OCI-LY7 (cell line): ENCODE results near the gene HERC3. TPM values are rescaled to one million over a fixed set of nuclear protein-coding genes. Genes with fewer than 3 reads are reported as not detected.

Experiments
- BruUV-seq: library from RNA; stranded (reverse); fragments of 400-500 nt; replicated peaks from 2 replicates; lab custom pipeline; 2021; lab: Mats Ljungman, UMichigan
- CTCF ChIA-PET: fragments of 300-600 bp; sonication (Branson Sonifier 250); formaldehyde crosslinking; loops from one replicate; lab custom pipeline; 2022; ENCODE audit warnings: antibody characterized with exemption; ENCODE audit not compliant: unreplicated experiment; lab: Charles Lee
- POLR2A ChIA-PET: fragments of 300-600 bp; sonication (Branson Sonifier 250); formaldehyde crosslinking; loops from one replicate; lab custom pipeline; 2022; ENCODE audit warnings: antibody characterized with exemption; lab: Charles Lee
- DNase-seq: peaks from one replicate; pipeline ENCODE4 v3.0.0-alpha.2; 2015; ENCODE audit warnings: low spot score
- H2AFZ ChIP-seq: fragments of 200-600 bp; sonication (generic), shearing (Covaris generic); 2 replicates; pipeline ENCODE4 v1.6.1; 2014; ENCODE audit warnings: mild to moderate bottlenecking, antibody characterized with exemption, low read length, moderate library complexity
- H3K27ac ChIP-seq: fragments of 200-600 bp; sonication (generic); 2 replicates; pipeline ENCODE4 v1.5.1; 2014; ENCODE audit warnings: mixed run types, low read depth, mild to moderate bottlenecking, moderate library complexity, low read length, inconsistent platforms; ENCODE audit not compliant: poor library complexity, severe bottlenecking
- H3K36me3 ChIP-seq: fragments of 200-600 bp; sonication (generic); 2 replicates; pipeline ENCODE4 v1.6.1; 2014; ENCODE audit warnings: mild to moderate bottlenecking, antibody characterized with exemption, low read length, moderate library complexity, mixed read lengths; ENCODE audit not compliant: insufficient read depth
- H3K4me1 ChIP-seq: fragments of 200-600 bp; sonication (generic); 2 replicates; pipeline ENCODE4 v1.5.1; 2014; ENCODE audit warnings: mild to moderate bottlenecking, low read length; ENCODE audit not compliant: insufficient read depth, poor library complexity, severe bottlenecking
- H3K4me2 ChIP-seq: fragments of 200-600 bp; sonication (generic); 2 replicates; pipeline ENCODE4 v1.6.1; 2014; ENCODE audit warnings: mild to moderate bottlenecking, low read length
- H3K4me3 ChIP-seq: fragments of 200-600 bp; sonication (generic); 2 replicates; pipeline ENCODE4 v1.5.1; 2014; ENCODE audit warnings: mild to moderate bottlenecking, low read depth, low read length; ENCODE audit not compliant: poor library complexity, severe bottlenecking
- H3K79me2 ChIP-seq: fragments of 200-600 bp; sonication (generic); 2 replicates; pipeline ENCODE4 v1.6.1; 2016; ENCODE audit warnings: low read depth, mild to moderate bottlenecking, low read length, moderate library complexity, mixed read lengths; ENCODE audit not compliant: insufficient read depth
- H3K9me2 ChIP-seq: fragments of 200-600 bp; sonication (generic); 2 replicates; pipeline ENCODE4 v1.6.1; 2016; ENCODE audit warnings: mild to moderate bottlenecking, low read length, mixed read lengths; ENCODE audit not compliant: insufficient read depth
- H3K9me3 ChIP-seq: fragments of 200-600 bp; sonication (generic); 2 replicates; pipeline ENCODE4 v1.6.1; 2014; ENCODE audit warnings: mild to moderate bottlenecking, mixed run types, low read length, mixed read lengths
- H4K20me1 ChIP-seq: fragments of 200-600 bp; sonication (generic); 2 replicates; pipeline ENCODE4 v1.6.1; 2014; ENCODE audit warnings: mild to moderate bottlenecking, antibody characterized with exemption, low read length, moderate library complexity, mixed read lengths; ENCODE audit not compliant: insufficient read depth
- EZH2phosphoT487 ChIP-seq: fragments of 200-600 bp; sonication (generic); IDR thresholded peaks from 2 replicates; pipeline ENCODE4 v1.6.1; 2018; ENCODE audit warnings: low read depth, borderline replicate concordance, mild to moderate bottlenecking, mixed run types, antibody characterized with exemption, low read length, moderate library complexity, mixed read lengths
- intact Hi-C: fragments of 100-400 bp; cut with micrococcal nuclease; formaldehyde crosslinking; loops from one replicate; pipeline ENCODE4 v1.10.0; 2022; ENCODE audit not compliant: unreplicated experiment
- total RNA-seq, 2 experiments: library from RNA; depleted of rRNA in 1 of 2; stranded (reverse); fragments of >200 nt in 1 of 2; shearing (Covaris generic) in 1 of 2; gene quantifications; 2 replicates each; pipeline ENCODE4 v1.2.3, GENCODE V29; 2014 to 2022
- TF ChIP-seq, protein P1 (sequence below): fragments of 200-600 bp; sonication (generic); conservative IDR thresholded peaks from 2 replicates; pipeline ENCODE4 v1.5.1; 2014; ENCODE audit warnings: mild to moderate bottlenecking, antibody characterized with exemption, low read length, moderate library complexity, mixed read lengths

HERC3 gene
- total RNA-seq, 2 experiments from 2014 or later: 9.2 to 22.9 TPM

DNA sequence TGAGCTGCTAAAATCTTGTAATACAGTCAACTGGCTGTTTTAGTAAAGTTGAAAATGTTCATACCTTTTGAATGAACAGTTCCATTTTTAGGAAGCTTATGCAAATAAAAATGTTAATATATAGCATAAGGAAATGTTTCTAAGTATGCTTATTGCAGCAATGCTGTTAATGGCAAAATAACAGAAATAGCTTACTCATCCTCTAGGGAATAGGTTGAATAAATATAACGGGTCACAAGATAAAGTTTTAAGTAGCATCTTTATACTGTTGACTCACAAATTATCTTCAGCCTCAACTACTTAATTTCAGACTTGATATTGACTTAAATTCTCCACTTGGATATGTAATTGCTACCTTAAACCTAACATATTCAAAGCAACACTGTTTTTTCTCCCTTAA is 27.7 kb downstream of the HERC3 start:
- Histone ChIP-seq H3K27ac (no peak overlapping the region), H3K4me2 (no peak overlapping the region), H3K9me3 (no peaks in the 10 kb centered on the region), H3K4me3 (no peak overlapping the region), H2AFZ (no peak overlapping the region), H3K79me2 (no peaks in the 10 kb centered on the region), H3K4me1 (peaks cover 8% of the 10 kb centered on the region), H3K36me3 (no peaks in the 10 kb centered on the region), H3K9me2 (no peaks in the 10 kb centered on the region), H4K20me1 (no peaks in the 10 kb centered on the region)
- no peak for DNase-seq
- intact Hi-C loops: no loop called here
- no peak for TF ChIP-seq EZH2phosphoT487
- TF ChIP-seq, protein P1, sequence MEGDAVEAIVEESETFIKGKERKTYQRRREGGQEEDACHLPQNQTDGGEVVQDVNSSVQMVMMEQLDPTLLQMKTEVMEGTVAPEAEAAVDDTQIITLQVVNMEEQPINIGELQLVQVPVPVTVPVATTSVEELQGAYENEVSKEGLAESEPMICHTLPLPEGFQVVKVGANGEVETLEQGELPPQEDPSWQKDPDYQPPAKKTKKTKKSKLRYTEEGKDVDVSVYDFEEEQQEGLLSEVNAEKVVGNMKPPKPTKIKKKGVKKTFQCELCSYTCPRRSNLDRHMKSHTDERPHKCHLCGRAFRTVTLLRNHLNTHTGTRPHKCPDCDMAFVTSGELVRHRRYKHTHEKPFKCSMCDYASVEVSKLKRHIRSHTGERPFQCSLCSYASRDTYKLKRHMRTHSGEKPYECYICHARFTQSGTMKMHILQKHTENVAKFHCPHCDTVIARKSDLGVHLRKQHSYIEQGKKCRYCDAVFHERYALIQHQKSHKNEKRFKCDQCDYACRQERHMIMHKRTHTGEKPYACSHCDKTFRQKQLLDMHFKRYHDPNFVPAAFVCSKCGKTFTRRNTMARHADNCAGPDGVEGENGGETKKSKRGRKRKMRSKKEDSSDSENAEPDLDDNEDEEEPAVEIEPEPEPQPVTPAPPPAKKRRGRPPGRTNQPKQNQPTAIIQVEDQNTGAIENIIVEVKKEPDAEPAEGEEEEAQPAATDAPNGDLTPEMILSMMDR: no peak
- no TSS peak for BruUV-seq
- ChIA-PET POLR2A (interaction anchor here (0.5 kb wide), 1 partner anchor 89 kb away, joined by 3 read pairs; no protein-coding TSS in a partner anchor), CTCF (no interaction called here)

DNA sequence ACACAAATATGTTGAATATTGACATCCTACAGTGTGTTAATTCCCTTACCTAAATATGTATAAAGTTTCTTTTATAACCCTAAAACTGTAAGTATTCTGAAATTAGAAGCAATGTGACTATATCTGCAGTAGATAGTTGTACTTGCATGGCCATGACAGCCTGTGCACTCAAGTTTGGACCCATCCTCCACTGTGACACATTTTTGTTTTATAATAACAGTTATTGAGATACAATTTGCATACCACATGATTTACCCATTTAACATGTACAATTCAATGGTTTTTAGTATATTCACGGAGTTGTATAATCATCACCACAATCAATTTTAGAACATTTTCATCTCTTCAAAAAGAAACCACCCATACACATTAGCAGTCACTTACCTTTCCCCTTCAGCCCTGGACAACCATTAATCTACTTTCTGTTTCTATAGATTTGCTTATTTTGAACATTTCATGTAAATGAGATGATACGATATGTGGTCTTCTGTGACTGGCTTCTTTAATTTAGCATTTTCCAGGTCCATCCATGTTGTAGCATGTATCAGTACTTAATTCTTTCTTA is 29.6 kb downstream of the HERC3 start:
- POLR2A ChIA-PET: no interaction called here
- H3K4me1 ChIP-seq: peaks cover 8% of the 10 kb centered on the region
- no peaks in the 10 kb centered on the region for H3K9me3 ChIP-seq
- intact Hi-C loops: no loop called here
- no peaks in the 10 kb centered on the region for H3K9me2 ChIP-seq
- no peak overlapping the region for H3K27ac ChIP-seq
- H3K4me3 ChIP-seq: no peak overlapping the region
- H3K4me2 ChIP-seq: no peak overlapping the region
- H3K79me2 ChIP-seq: no peaks in the 10 kb centered on the region
- no peaks in the 10 kb centered on the region for H3K36me3 ChIP-seq
- H4K20me1 ChIP-seq: no peaks in the 10 kb centered on the region
- no peak overlapping the region for H2AFZ ChIP-seq
- TF ChIP-seq, protein P1: no peak
- no peak for TF ChIP-seq EZH2phosphoT487
- DNase-seq: no peak
- CTCF ChIA-PET: no interaction called here
- no TSS peak for BruUV-seq

- Histone ChIP-seq H3K79me2 (no peaks in the 10 kb centered on the region), H3K4me2 (no peak overlapping the region), H3K4me3 (no peak overlapping the region), H3K9me2 (no peaks in the 10 kb centered on the region), H3K9me3 (no peaks in the 10 kb centered on the region), H3K27ac (no peak overlapping the region), H3K36me3 (no peaks in the 10 kb centered on the region), H2AFZ (no peak overlapping the region), H3K4me1 (peaks cover 8% of the 10 kb centered on the region), H4K20me1 (no peaks in the 10 kb centered on the region)
- TF ChIP-seq, protein P1: no peak
- no peak for TF ChIP-seq EZH2phosphoT487
- POLR2A ChIA-PET: interaction anchor here (0.6 kb wide), 2 partner anchors 10 to 16 kb away, joined by 3 read pairs; no protein-coding TSS in a partner anchor
- no peak for DNase-seq
- intact Hi-C loops: no loop called here
- CTCF ChIA-PET: no interaction called here
- no TSS peak for BruUV-seq
These were observed 30.8 kb downstream of the HERC3 start for GRCh38 chr4:88623097-88623496.
